NCI-H2029 treated with DMSO at 0.1 percent for 48 hours (cell line): ENCODE results near the gene TPRX1.
"Not testable (repeated sequence)": the region's sequence is repeated elsewhere in the genome, so short reads cannot be mapped to it uniquely, and the experiment has no call there.

Experiments used
- DNase-seq: peaks from one replicate; lab custom pipeline; 2025; lab: John Stamatoyannopoulos, UW

Gene TPRX1

GRCh38 chr19:47801270-47801669 lies 3.1 kb downstream of the TPRX1 start:
- no peak for DNase-seq

- DNase-seq = no peak
Observed at GRCh38 chr19:47798904-47799266, 5.5 kb downstream of the TPRX1 start.

DNA sequence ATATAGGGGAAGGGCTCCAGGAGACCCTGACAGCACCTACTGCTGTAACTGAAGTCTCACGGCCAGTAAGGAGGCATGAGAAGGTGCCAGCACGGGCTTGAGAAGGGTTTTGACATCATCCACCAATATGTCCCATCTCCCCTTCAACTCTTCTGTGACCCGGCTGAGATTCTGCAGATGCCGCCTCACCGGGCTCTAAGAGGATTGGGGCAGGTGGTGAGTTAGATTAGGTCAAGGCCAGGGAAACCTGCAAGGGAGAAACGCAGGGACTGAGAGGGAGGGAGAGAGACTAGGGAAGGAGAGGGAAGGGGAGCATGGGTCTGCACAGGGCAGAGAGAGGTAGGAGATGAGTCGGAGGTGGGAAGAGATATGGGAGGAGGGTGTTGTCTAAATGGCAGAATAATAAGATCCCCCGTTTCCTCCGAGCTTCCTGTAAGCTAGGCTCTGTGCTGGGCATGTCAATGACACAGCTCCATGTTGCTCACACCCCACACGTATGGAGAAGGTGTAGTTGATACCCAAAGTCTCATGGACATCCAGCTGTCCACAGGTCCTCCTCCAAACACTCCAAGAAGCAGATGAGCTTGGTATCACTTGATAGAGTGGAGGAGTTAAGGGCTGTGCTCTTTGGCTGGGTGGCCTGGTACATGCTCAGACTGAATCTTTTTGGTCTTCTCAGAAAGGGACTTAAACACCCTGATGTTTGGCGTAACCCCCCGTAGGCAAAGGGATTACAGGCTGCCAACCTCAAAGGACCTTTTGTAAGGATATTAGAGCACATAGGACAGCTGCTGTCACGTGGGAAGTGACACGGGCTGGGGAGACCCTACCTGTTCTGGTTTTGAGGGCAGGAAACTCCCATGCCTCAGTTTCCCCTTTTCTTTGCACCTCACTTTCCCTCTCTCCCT lies 6.1 kb downstream of the TPRX1 start:
- DNase-seq = no peak

GRCh38 chr19:47796785-47797184 lies 7.6 kb downstream of the TPRX1 start:
- DNase-seq = no peak

GRCh38 chr19:47794526-47794925 lies 9.8 kb downstream of the TPRX1 start:
- DNase-seq = no peak

- DNase-seq = no peak
Observed at GRCh38 chr19:47792616-47793015, 11.7 kb downstream of the TPRX1 start.

DNA sequence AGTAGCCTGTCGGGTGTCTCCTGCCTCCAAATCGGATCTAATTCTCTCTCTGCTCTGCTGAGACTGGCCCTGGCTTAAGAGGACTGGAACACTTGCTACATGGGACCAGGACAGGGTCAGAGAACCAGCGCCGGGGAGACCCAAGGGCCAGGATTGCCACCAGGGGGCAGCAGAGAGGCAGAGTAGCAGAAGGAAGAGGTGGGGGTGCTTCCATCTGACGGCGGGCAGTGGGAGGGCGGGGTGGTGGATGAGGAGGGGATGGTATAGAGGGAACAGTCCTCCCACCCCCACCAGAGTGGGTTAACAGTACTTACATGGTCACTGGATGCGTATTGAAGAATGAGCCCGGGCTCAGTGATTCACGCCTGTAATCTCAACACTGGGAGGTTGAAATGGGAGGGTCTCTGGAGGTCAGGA lies 13.9 kb downstream of the TPRX1 start:
- DNase-seq = peak; percentile 50

DNA sequence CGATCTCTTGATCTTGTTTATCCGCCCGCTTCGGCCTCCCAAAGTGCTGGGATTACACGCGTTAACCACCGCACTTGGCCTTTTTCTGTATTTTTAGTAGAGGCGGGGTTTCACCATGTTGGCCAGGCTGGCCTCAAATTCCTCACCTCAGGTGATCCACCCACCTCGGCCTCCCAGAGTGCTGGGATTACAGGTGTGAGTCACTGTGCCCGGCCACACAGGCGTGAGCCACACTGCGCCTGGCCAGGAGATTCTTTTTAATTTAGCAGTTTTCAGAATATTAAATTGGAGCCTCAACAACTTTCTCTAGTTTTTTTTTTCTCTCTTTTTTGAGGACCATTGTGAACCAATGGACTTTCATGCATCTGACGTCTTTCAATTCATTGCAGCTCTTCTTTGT lies 14.5 kb downstream of the TPRX1 start:
- DNase-seq = not testable (repeated sequence)

GRCh38 chr19:47787307-47787706 lies 17.0 kb downstream of the TPRX1 start:
- not testable (repeated sequence) for DNase-seq

DNA sequence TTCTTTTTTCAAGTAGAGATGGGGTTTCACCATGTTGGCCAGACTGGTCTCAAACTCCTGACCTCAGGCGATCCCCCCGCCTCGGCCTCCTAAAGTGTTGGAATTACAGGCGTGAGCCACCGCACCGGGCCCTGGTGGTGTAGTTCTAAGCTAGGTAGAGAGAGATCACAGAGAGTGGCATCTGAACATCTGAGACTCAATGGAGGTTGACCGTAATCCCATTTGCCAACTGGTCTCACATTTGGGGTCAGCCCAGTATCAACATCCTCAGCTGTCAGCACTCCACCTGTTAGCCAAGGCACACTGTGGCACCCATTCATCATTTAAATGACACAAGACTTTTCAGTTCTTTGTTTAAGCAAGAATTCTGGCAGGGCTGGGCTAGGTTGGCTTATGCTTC lies 17.8 kb downstream of the TPRX1 start:
- DNase-seq = no peak

- DNase-seq = no peak
Observed at GRCh38 chr19:47781590-47782262, 22.6 kb downstream of the TPRX1 start.

GRCh38 chr19:47780215-47780551 lies 24.2 kb downstream of the TPRX1 start:
- no peak for DNase-seq

GRCh38 chr19:47779524-47780214 lies 24.7 kb downstream of the TPRX1 start:
- no peak for DNase-seq

DNA sequence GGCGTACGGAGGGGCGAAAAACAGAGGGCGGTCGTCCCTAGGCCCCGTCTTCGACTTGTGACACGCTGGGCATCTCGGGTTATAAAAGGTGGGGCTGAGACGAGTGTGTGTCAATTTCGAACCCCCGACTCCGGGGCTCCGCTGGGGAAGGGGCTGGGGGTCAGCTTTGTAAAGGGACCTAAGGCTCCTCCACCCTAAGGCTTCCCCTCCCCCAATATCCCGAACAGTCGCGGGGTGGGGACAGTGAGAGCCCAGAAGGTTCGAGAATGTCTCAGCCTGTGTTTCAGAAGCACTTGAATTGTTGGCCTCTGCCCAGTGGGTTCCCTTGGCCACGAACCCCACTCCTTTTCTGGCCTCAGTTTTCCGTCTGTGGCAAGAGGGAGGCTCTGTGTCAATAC lies 25.4 kb downstream of the TPRX1 start:
- no peak for DNase-seq

GRCh38 chr19:47778049-47778953 lies 26.1 kb downstream of the TPRX1 start, which contains the start of gene SELENOW:
SELENOW (plus strand) TSS chr19:47778703; CDS start chr19:47778786, 83 bp downstream.
- DNase-seq = peak; percentile 55

DNA sequence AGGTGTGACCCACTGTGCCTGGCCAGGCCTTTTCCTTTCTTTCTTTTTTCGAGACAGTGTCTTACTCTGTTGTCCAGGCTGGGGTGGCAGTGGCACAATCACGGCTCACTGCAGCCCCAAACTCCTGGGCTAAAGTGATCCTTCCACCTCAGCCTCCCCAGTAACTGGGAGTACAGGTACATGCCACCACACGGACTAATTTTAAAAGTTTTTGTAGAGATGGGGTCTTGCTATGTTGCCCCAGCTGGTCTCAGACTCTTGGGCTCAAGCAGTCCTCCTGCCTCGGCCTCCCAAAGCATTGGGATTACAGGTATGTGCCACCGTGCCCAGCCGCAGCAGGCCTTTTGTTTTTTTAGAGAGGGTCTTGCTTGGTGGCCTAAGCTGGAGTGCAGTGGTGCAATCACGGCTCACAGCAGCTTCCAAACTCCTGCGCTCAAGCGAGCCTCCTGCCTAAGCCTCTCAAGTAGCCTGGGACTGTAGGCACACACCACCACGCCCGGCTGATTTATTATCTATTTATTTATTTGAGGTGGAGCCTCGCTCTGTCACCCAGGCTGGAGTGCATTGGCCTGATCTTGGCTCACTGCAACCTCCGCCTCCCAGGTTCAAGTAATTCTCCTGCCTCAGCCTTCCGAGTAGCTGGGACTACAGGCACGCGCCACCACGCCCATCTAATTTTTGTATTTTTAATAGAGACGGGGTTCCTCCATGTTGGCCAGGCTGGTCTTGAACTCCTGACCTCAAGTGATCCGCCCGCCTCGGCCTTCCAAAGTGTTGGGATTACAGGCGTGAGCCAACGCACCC lies 26.9 kb downstream of the TPRX1 start:
- DNase-seq = peak; percentile 28

DNA sequence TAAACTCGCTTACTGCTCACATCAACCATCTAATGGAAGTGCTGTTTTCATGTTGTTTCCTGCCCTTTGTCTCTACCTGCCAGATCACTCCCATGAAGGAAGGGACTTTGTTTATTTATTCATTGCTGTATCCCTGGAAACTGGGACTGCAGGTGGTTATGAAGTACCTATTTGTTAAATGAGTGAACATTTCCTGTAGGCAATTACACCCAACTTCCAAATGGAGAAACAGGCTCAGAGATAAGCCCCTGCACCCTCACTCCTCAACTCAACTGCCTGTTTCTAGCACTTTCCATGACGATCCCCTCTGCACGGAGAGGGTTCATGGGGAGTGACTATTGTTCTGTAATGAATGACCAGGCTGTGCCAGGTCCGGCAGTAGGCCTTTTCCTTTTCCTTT lies 27.8 kb downstream of the TPRX1 start:
- peak; percentile 94 for DNase-seq

DNA sequence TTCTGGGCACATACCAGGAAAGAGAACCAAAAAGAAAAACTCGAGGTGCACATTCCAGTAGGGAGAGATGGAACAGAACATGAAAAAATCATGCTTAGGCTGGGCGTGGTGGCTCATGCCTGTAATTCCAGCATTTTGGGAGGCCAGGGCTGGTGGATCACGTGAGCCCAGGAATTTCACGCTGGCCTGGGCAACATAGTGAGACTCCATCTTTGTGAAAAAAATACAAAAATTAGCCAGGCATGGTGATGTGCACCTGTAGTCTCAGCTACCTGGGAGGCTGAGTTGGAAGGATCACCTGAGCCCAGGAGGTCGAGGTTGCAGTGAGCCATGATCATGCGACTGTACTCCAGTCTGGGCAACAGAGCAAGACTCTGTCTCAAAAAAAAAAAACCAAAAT lies 33.1 kb downstream of the TPRX1 start:
- not testable (repeated sequence) for DNase-seq

- DNase-seq = no peak
Observed at GRCh38 chr19:47769534-47769933, 34.8 kb downstream of the TPRX1 start.

DNA sequence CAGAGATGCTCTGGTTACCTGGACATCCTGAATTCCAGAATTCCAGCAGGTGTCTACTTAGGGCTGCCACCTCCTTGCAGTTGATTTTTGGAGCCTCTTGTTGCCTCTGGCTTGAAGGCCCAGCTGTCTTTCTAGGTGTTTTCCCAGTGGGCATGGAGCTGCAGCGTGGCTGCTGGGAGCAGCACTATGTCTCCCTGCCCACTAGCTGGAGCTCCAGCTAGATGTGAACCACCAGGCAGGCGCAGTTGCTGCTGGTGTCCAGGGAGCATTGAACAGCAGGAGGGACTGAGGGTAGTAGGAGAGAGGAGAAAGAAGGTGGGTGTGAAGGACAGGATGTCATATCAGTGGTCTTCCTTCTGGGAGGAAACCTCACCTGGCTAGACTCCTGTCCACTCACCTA lies 35.7 kb downstream of the TPRX1 start:
- no peak for DNase-seq

GRCh38 chr19:47767349-47767748 lies 37.0 kb downstream of the TPRX1 start:
- DNase-seq = no peak
